Ishikawa (cell line): ENCODE measurements around the gene EVC2.

Experiments
- CEBPB ChIP-seq: IDR thresholded peaks from 2 replicates; pipeline ENCODE4 v1.6.1; 2012
- CREB1 ChIP-seq: IDR thresholded peaks from 2 replicates; pipeline ENCODE4 v1.6.1; 2012; ENCODE audit warnings: low read depth
- EGR1 ChIP-seq: IDR thresholded peaks from 2 replicates; pipeline ENCODE4 v1.6.1; 2012
- EP300 ChIP-seq: IDR thresholded peaks from 2 replicates; pipeline ENCODE4 v1.6.1; 2012; ENCODE audit warnings: borderline replicate concordance
- FOXM1 ChIP-seq: IDR thresholded peaks from 2 replicates; pipeline ENCODE4 v1.6.1; 2012; ENCODE audit warnings: low read depth, borderline replicate concordance
- NFIC ChIP-seq: IDR thresholded peaks from 2 replicates; pipeline ENCODE4 v1.6.1; 2012
- RAD21 ChIP-seq: IDR thresholded peaks from 2 replicates; pipeline ENCODE4 v1.6.1; 2012; ENCODE audit warnings: low read depth
- TAF1 ChIP-seq: IDR thresholded peaks from 2 replicates; pipeline ENCODE4 v1.6.1; 2012; ENCODE audit warnings: low read depth, mild to moderate bottlenecking
- TCF12 ChIP-seq: IDR thresholded peaks from 2 replicates; pipeline ENCODE4 v1.6.1; 2012; ENCODE audit warnings: low read depth
- TEAD4 ChIP-seq: IDR thresholded peaks from 2 replicates; pipeline ENCODE4 v1.6.1; 2012
- YY1 ChIP-seq: IDR thresholded peaks from 2 replicates; pipeline ENCODE4 v1.6.1; 2012; ENCODE audit warnings: low read depth
- ZBTB7A ChIP-seq: IDR thresholded peaks from 2 replicates; pipeline ENCODE4 v1.6.1; 2012; ENCODE audit warnings: low read depth
- TF ChIP-seq, protein P1 (sequence below): IDR thresholded peaks from 2 replicates; pipeline ENCODE4 v1.6.1; 2012; ENCODE audit warnings: low read depth, mild to moderate bottlenecking
- TF ChIP-seq, protein P2 (sequence below): IDR thresholded peaks from 2 replicates; pipeline ENCODE4 v1.6.1; 2012
- TF ChIP-seq, protein P3 (sequence below): IDR thresholded peaks from 2 replicates; pipeline ENCODE4 v1.6.1; 2012

The EVC2 gene, protein sequence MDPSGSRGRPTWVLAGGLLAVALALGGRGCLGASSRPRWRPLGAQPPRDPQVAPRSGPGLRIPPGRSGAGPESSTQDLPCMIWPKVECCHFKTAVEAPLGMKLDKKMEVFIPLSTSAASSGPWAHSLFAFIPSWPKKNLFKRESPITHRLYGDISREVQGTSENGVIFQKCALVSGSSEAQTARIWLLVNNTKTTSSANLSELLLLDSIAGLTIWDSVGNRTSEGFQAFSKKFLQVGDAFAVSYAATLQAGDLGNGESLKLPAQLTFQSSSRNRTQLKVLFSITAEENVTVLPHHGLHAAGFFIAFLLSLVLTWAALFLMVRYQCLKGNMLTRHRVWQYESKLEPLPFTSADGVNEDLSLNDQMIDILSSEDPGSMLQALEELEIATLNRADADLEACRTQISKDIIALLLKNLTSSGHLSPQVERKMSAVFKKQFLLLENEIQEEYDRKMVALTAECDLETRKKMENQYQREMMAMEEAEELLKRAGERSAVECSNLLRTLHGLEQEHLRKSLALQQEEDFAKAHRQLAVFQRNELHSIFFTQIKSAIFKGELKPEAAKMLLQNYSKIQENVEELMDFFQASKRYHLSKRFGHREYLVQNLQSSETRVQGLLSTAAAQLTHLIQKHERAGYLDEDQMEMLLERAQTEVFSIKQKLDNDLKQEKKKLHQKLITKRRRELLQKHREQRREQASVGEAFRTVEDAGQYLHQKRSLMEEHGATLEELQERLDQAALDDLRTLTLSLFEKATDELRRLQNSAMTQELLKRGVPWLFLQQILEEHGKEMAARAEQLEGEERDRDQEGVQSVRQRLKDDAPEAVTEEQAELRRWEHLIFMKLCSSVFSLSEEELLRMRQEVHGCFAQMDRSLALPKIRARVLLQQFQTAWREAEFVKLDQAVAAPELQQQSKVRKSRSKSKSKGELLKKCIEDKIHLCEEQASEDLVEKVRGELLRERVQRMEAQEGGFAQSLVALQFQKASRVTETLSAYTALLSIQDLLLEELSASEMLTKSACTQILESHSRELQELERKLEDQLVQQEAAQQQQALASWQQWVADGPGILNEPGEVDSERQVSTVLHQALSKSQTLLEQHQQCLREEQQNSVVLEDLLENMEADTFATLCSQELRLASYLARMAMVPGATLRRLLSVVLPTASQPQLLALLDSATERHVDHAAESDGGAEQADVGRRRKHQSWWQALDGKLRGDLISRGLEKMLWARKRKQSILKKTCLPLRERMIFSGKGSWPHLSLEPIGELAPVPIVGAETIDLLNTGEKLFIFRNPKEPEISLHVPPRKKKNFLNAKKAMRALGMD

DNA sequence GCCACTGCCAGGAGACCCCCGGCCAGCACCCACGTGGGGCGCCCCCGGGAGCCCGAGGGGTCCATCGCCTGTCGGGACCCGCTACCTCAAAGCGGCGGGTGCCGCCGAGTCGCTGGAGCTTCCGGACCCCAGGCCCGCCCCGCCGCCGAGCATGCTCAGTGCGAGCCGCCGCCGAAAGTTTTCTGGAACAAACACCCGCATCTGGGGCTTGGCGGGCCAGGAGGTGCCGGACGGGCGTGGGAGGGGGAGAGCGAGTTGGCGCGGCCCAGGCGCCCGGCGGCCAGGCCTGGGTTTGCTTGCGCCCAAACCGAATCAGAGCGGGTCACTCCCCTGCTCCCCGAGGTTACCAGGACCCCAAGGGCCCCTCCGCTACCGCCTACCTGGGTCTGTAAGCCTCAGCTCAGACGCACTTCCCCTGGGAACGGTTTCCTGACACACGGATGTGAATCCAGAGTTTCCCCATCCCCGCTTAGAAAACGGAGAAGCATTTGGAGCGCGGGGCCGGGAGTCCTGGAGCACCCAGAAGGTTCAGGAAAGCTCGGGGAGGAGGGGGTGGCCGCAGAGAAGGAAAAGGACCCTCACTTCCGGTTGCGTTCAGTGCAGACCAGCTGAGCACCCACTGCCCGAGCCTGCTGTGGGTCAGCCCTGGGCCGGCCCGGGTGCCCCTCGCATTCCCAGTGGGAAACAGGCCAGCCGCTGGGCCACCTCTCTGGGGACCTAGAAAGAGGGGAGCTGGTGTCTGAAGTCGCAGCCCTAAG is at the start of gene EVC2:
TSS of gene EVC2 (minus strand) at position 111 of the 758 bp plus-strand sequence. CDS start at position 65, 46 bp downstream.
- no peak for TF ChIP-seq CEBPB
- no peak for TF ChIP-seq EGR1
- no peak for TF ChIP-seq TEAD4
- TF ChIP-seq ZBTB7A, result no peak
- TF ChIP-seq, protein P1, sequence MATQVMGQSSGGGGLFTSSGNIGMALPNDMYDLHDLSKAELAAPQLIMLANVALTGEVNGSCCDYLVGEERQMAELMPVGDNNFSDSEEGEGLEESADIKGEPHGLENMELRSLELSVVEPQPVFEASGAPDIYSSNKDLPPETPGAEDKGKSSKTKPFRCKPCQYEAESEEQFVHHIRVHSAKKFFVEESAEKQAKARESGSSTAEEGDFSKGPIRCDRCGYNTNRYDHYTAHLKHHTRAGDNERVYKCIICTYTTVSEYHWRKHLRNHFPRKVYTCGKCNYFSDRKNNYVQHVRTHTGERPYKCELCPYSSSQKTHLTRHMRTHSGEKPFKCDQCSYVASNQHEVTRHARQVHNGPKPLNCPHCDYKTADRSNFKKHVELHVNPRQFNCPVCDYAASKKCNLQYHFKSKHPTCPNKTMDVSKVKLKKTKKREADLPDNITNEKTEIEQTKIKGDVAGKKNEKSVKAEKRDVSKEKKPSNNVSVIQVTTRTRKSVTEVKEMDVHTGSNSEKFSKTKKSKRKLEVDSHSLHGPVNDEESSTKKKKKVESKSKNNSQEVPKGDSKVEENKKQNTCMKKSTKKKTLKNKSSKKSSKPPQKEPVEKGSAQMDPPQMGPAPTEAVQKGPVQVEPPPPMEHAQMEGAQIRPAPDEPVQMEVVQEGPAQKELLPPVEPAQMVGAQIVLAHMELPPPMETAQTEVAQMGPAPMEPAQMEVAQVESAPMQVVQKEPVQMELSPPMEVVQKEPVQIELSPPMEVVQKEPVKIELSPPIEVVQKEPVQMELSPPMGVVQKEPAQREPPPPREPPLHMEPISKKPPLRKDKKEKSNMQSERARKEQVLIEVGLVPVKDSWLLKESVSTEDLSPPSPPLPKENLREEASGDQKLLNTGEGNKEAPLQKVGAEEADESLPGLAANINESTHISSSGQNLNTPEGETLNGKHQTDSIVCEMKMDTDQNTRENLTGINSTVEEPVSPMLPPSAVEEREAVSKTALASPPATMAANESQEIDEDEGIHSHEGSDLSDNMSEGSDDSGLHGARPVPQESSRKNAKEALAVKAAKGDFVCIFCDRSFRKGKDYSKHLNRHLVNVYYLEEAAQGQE, result no peak
- no peak for TF ChIP-seq TCF12
- no peak for TF ChIP-seq FOXM1
- TF ChIP-seq RAD21, result no peak
- no peak for TF ChIP-seq NFIC
- no peak for TF ChIP-seq EP300
- no peak for TF ChIP-seq YY1
- no peak for TF ChIP-seq CREB1

DNA sequence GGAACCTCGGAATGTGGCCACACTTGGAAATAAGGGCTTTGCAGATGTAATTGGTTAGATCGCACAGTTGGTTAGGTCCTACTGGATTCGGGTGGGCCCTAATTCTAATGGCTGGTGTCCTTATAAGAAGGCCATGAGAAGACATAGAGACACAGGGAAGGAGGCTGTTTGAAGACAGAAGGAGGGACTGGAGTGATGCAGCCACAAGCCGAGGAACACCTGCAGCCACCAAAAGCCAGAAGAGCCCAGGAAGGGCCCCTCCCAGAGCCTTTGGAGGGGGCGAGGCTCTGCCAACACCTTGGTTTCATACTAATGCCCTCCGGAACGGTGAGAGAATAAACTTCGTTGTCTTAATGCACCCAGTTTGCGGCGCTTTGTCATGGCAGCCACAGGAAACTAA is 49.6 kb upstream of the EVC2 start:
- TF ChIP-seq YY1 (no peak), FOXM1 (no peak), CEBPB (no peak), EP300 (no peak), RAD21 (no peak), TEAD4 (no peak), TAF1 (no peak), CREB1 (no peak), ZBTB7A (no peak), EGR1 (no peak), TCF12 (no peak), NFIC (no peak)
- TF ChIP-seq, protein P2, sequence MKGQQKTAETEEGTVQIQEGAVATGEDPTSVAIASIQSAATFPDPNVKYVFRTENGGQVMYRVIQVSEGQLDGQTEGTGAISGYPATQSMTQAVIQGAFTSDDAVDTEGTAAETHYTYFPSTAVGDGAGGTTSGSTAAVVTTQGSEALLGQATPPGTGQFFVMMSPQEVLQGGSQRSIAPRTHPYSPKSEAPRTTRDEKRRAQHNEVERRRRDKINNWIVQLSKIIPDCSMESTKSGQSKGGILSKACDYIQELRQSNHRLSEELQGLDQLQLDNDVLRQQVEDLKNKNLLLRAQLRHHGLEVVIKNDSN, result no peak
- TF ChIP-seq, protein P3, sequence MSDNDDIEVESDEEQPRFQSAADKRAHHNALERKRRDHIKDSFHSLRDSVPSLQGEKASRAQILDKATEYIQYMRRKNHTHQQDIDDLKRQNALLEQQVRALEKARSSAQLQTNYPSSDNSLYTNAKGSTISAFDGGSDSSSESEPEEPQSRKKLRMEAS, result no peak
- TF ChIP-seq, protein P1, result no peak

DNA sequence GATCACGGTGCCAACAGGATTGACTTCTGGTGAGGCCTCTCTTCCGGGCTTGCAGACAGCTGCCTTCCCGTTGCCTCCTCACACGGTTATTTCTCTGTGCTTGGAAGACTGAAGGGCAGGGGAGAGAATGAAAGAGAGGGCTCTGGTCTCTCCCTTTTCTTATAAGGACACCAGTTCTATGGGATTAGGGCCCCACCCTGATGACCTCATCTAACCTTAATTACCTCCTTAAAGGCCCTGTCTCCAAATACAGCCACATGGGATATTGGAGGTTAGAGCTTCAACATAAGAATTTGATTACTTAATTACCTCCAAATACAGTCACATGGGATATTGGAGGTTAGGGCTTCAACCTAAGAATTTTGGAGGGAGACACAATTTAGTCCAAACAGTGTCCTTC is 49.2 kb upstream of the EVC2 start:
- TF ChIP-seq, protein P2, result no peak
- TF ChIP-seq EGR1 (no peak), YY1 (no peak), FOXM1 (no peak), NFIC (no peak), ZBTB7A (no peak), TAF1 (no peak), CREB1 (no peak), TCF12 (no peak), CEBPB (no peak)
- TF ChIP-seq, protein P1, result no peak
- TF ChIP-seq, protein P3, result no peak
